PFSK-1 (cell line): ENCODE measurements around the gene ANKS4B.

Experiments
- FOXP2 ChIP-seq: optimal IDR thresholded peaks from 2 replicates; pipeline ENCODE3; 2011; ENCODE audit warnings: borderline replicate concordance, control low read depth, inconsistent platforms; ENCODE audit not compliant: insufficient read depth; ENCODE audit errors: extremely low read length, extremely low read depth
- POLR2AphosphoS5 ChIP-seq: IDR thresholded peaks from 2 replicates; pipeline ENCODE4 v1.6.1; 2012; ENCODE audit warnings: low read depth, mild to moderate bottlenecking, control low read depth, low read length, moderate library complexity
- REST ChIP-seq, 2 experiments: IDR thresholded peaks; 2 replicates each; pipeline versions ENCODE4 v1.6.1 to v1.8.0; 2011 to 2012; ENCODE audit warnings: low read depth in 2 of 2, low read length in 2 of 2, control low read depth in 1 of 2, inconsistent platforms in 1 of 2, mild to moderate bottlenecking in 1 of 2, moderate library complexity in 1 of 2; ENCODE audit not compliant: insufficient read depth in 1 of 2
- SIN3A ChIP-seq: IDR thresholded peaks from 2 replicates; pipeline ENCODE4 v1.6.1; 2012; ENCODE audit warnings: mild to moderate bottlenecking, low read length, moderate library complexity, borderline replicate concordance; ENCODE audit not compliant: insufficient read depth
- TAF1 ChIP-seq: IDR thresholded peaks from 2 replicates; pipeline ENCODE4 v1.6.1; 2012; ENCODE audit warnings: low read length, control low read depth, borderline replicate concordance; ENCODE audit not compliant: insufficient read depth

ANKS4B gene

GRCh38 chr16:21233045-21233520 lies 416 bp upstream of the ANKS4B start:
- TF ChIP-seq SIN3A = no peak
- TF ChIP-seq POLR2AphosphoS5 = no peak
- no peak for TF ChIP-seq TAF1
- no peak for TF ChIP-seq FOXP2
- TF ChIP-seq REST (IDR thresholded peaks at IDR 0.05; ENCODE audit: insufficient read depth in 1 of 2, low read depth in 2 of 2, low read length in 2 of 2) = no peak

- no peak for TF ChIP-seq FOXP2
- no peak for TF ChIP-seq REST (IDR thresholded peaks at IDR 0.05; ENCODE audit: insufficient read depth in 1 of 2, low read depth in 2 of 2, low read length in 2 of 2)
- TF ChIP-seq SIN3A = no peak
- no peak for TF ChIP-seq TAF1
- TF ChIP-seq POLR2AphosphoS5 = no peak
Measured at GRCh38 chr16:21235199-21235585, 1.7 kb downstream of the ANKS4B start.

GRCh38 chr16:21236831-21237230 lies 3.3 kb downstream of the ANKS4B start:
- TF ChIP-seq POLR2AphosphoS5 (no peak), REST (IDR thresholded peaks at IDR 0.05; ENCODE audit: insufficient read depth in 1 of 2, low read depth in 2 of 2, low read length in 2 of 2) (no peak), SIN3A (no peak)

GRCh38 chr16:21239646-21240045 lies 6.1 kb downstream of the ANKS4B start:
- TF ChIP-seq SIN3A (no peak), TAF1 (no peak), FOXP2 (no peak), POLR2AphosphoS5 (no peak), REST (IDR thresholded peaks at IDR 0.05; ENCODE audit: insufficient read depth in 1 of 2, low read depth in 2 of 2, low read length in 2 of 2) (no peak)

- TF ChIP-seq SIN3A (no peak), REST (IDR thresholded peaks at IDR 0.05; ENCODE audit: insufficient read depth in 1 of 2, low read depth in 2 of 2, low read length in 2 of 2) (no peak), TAF1 (no peak), POLR2AphosphoS5 (no peak), FOXP2 (no peak)
Measured at GRCh38 chr16:21242756-21243155, 9.3 kb downstream of the ANKS4B start.
